IMR-90 (cell line): Measurements from ENCODE around the gene YPEL5. TPM values are rescaled to one million over a fixed set of nuclear protein-coding genes. Genes with fewer than 3 reads are reported as not detected.

Experiments used
- ATAC-seq: fragments of 200-7000 bp; cut with Tn5 transposase; 2 replicates; pipeline ENCODE4 v1.9.1; 2020; ENCODE audit warnings: low read depth, mild to moderate bottlenecking, moderate library complexity
- BruUV-seq: library from RNA; stranded (reverse); fragments of 400-500 nt; replicated peaks from 2 replicates; lab custom pipeline; 2021; lab: Mats Ljungman, UMichigan
- CTCF ChIA-PET: fragments of 300-600 bp; formaldehyde crosslinking; extraction: SDS; loops from one replicate; lab custom pipeline; 2021; ENCODE audit warnings: antibody characterized with exemption; lab: Yijun Ruan, JAX
- POLR2A ChIA-PET: fragments of 300-600 bp; sonication (Branson Sonifier 250); formaldehyde crosslinking; loops from one replicate; lab custom pipeline; 2022; ENCODE audit warnings: antibody characterized with exemption; ENCODE audit not compliant: unreplicated experiment; lab: Charles Lee
- DNase-seq: peaks from one replicate; pipeline ENCODE4 v3.0.0; 2013
- H2AFZ ChIP-seq: replicated peaks from 2 replicates; pipeline ENCODE3; 2013; ENCODE audit warnings: low read length, mild to moderate bottlenecking; ENCODE audit not compliant: poor library complexity
- H2AK5ac ChIP-seq: 2 replicates; pipeline ENCODE4 v1.6.1; 2013; ENCODE audit warnings: low read depth, low read length, inconsistent platforms
- H2AK9ac ChIP-seq: replicated peaks from 2 replicates; pipeline ENCODE3; 2013; ENCODE audit warnings: mild to moderate bottlenecking, low read depth, low read length, moderate library complexity; ENCODE audit not compliant: poor library complexity
- H2BK120ac ChIP-seq: 2 replicates; pipeline ENCODE4 v1.6.1; 2013; ENCODE audit warnings: low read depth, low read length, inconsistent platforms
- H2BK15ac ChIP-seq: 3 replicates; pipeline ENCODE4 v1.6.1; 2013; ENCODE audit warnings: low read depth, low read length, inconsistent platforms
- H2BK20ac ChIP-seq: 2 replicates; pipeline ENCODE4 v1.6.1; 2013; ENCODE audit warnings: low read depth, mild to moderate bottlenecking, inconsistent platforms, low read length, moderate library complexity
- H2BK5ac ChIP-seq: 2 replicates; pipeline ENCODE4 v1.6.1; 2013; ENCODE audit warnings: mild to moderate bottlenecking, low read depth, low read length, inconsistent platforms; ENCODE audit not compliant: poor library complexity, severe bottlenecking
- H3K14ac ChIP-seq: replicated peaks from 2 replicates; pipeline ENCODE4 v1.6.1; 2013; ENCODE audit warnings: low read depth, low read length, inconsistent platforms
- H3K18ac ChIP-seq: 2 replicates; pipeline ENCODE4 v1.6.1; 2013; ENCODE audit warnings: low read depth, low read length, control low read depth
- H3K23ac ChIP-seq: 2 replicates; pipeline ENCODE4 v1.6.1; 2013; ENCODE audit warnings: low read depth, low read length, inconsistent platforms
- H3K27ac ChIP-seq: 2 replicates; pipeline ENCODE4 v1.5.1; 2013; ENCODE audit warnings: mild to moderate bottlenecking, control low read depth, low read length; ENCODE audit not compliant: insufficient read depth
- H3K27me3 ChIP-seq: 2 replicates; pipeline ENCODE4 v1.6.1; 2013; ENCODE audit warnings: low read length; ENCODE audit not compliant: control insufficient read depth, insufficient read depth
- H3K36me3 ChIP-seq: 2 replicates; pipeline ENCODE4 v1.6.1; 2013; ENCODE audit warnings: low read length, mixed read lengths; ENCODE audit not compliant: control insufficient read depth, insufficient read depth
- H3K4ac ChIP-seq: 2 replicates; pipeline ENCODE4 v1.6.1; 2013; ENCODE audit warnings: low read depth, low read length, inconsistent platforms
- H3K4me1 ChIP-seq: 2 replicates; pipeline ENCODE4 v1.6.1; 2013; ENCODE audit warnings: low read length, mixed read lengths; ENCODE audit not compliant: control insufficient read depth, insufficient read depth
- H3K4me2 ChIP-seq: 2 replicates; pipeline ENCODE4 v1.6.1; 2013; ENCODE audit warnings: low read depth, mild to moderate bottlenecking, control low read depth, low read length, moderate library complexity
- H3K4me3 ChIP-seq: 2 replicates; pipeline ENCODE4 v1.5.1; 2013; ENCODE audit warnings: low read depth, mild to moderate bottlenecking, control low read depth, low read length, moderate library complexity; ENCODE audit not compliant: insufficient read depth
- H3K56ac ChIP-seq: 2 replicates; pipeline ENCODE4 v1.6.1; 2013; ENCODE audit warnings: low read length, inconsistent platforms; ENCODE audit not compliant: insufficient read depth; ENCODE audit errors: extremely low read depth
- H3K79me1 ChIP-seq, 2 experiments: 2 replicates each; pipeline ENCODE4 v1.6.1; 2013; ENCODE audit warnings: low read length in 2 of 2, inconsistent platforms in 1 of 2, low read depth in 1 of 2
- H3K9ac ChIP-seq: 2 replicates; pipeline ENCODE4 v1.6.1; 2013; ENCODE audit warnings: low read depth, low read length, control low read depth
- H3K9me1 ChIP-seq: 2 replicates; pipeline ENCODE4 v1.6.1; 2013; ENCODE audit warnings: low read length, inconsistent platforms; ENCODE audit not compliant: insufficient read depth
- H3K9me3 ChIP-seq: 2 replicates; pipeline ENCODE4 v1.6.1; 2013; ENCODE audit warnings: low read length; ENCODE audit not compliant: control insufficient read depth, insufficient read depth
- H4K20me1 ChIP-seq: 2 replicates; pipeline ENCODE4 v1.6.1; 2013; ENCODE audit warnings: low read length, inconsistent platforms; ENCODE audit not compliant: insufficient read depth
- H4K5ac ChIP-seq: 2 replicates; pipeline ENCODE4 v1.6.1; 2013; ENCODE audit warnings: mild to moderate bottlenecking, low read depth, low read length, control low read depth
- H4K8ac ChIP-seq, 2 experiments: 2 replicates each; pipeline ENCODE4 v1.6.1; 2013; ENCODE audit warnings: low read depth in 2 of 2, low read length in 2 of 2, control low read depth in 1 of 2, inconsistent platforms in 1 of 2
- H4K91ac ChIP-seq: 2 replicates; pipeline ENCODE4 v1.6.1; 2013; ENCODE audit warnings: low read depth, low read length, inconsistent platforms; ENCODE audit not compliant: insufficient read depth
- BHLHE40 ChIP-seq: fragments of 150-350 bp; IDR thresholded peaks from 2 replicates; pipeline ENCODE4 v1.6.1; 2016; ENCODE audit warnings: mild to moderate bottlenecking, low read depth, low read length
- MAFK ChIP-seq: IDR thresholded peaks from 2 replicates; pipeline ENCODE4 v1.6.1; 2012; ENCODE audit warnings: low read depth, low read length, improper control_type of control experiment
- MAZ ChIP-seq: IDR thresholded peaks from 2 replicates; pipeline ENCODE4 v1.6.1; 2012; ENCODE audit warnings: low read depth, mild to moderate bottlenecking, low read length, improper control_type of control experiment, moderate library complexity, borderline replicate concordance
- MXI1 ChIP-seq: IDR thresholded peaks from 2 replicates; pipeline ENCODE4 v1.6.1; 2012; ENCODE audit warnings: low read depth, mild to moderate bottlenecking, low read length, moderate library complexity, borderline replicate concordance
- RCOR1 ChIP-seq: IDR thresholded peaks from 2 replicates; pipeline ENCODE4 v1.6.1; 2012; ENCODE audit warnings: mild to moderate bottlenecking, low read length, improper control_type of control experiment; ENCODE audit not compliant: insufficient replicate concordance
- RFX5 ChIP-seq: IDR thresholded peaks from 2 replicates; pipeline ENCODE4 v1.8.0; 2012; ENCODE audit warnings: low read depth, mild to moderate bottlenecking, low read length, moderate library complexity
- SMC3 ChIP-seq: fragments of 150-350 bp; IDR thresholded peaks from 2 replicates; pipeline ENCODE4 v1.6.1; 2016; ENCODE audit warnings: low read depth, mild to moderate bottlenecking, antibody characterized with exemption, low read length, moderate library complexity
- WGBS, 2 experiments: methylation state at CpG; one replicate each; pipeline versions ENCODE4 v1.1.5 to v1.1.7; 2013; ENCODE audit warnings: missing lambda C conversion rate in 2 of 2; ENCODE audit not compliant: insufficient read length in 1 of 2; ENCODE audit errors: extremely low coverage in 2 of 2; 5-methylcytosine and 5-hydroxymethylcytosine counted together
- dilution Hi-C: fragments of 300-500 bp; cut with HindIII; formaldehyde crosslinking; loops from one replicate; pipeline ENCODE4 v1.14.3; 2018; ENCODE audit warnings: low sequenced_read_pairs; ENCODE audit not compliant: unreplicated experiment
- in situ Hi-C: fragments of 300-500 bp; cut with MboI; formaldehyde crosslinking; loops from 3 replicates; pipeline ENCODE4 v1.14.3; 2019; ENCODE audit warnings: low sequenced_read_pairs, inconsistent platforms, mixed read lengths
- intact Hi-C: fragments of 100-400 bp; cut with micrococcal nuclease; formaldehyde crosslinking; loops from 2 replicates; pipeline ENCODE4 v1.10.0; 2022
- polyA plus RNA-seq, 3 experiments: library from polyadenylated mRNA; depleted of rRNA; stranded (reverse); fragments of >200 nt; gene quantifications; 2 replicates each; pipeline ENCODE4 v1.2.3, GENCODE V29; 2012; ENCODE audit warnings: low replicate concordance in 1 of 3
- total RNA-seq: library from RNA; depleted of rRNA; stranded (reverse); fragments of >200 nt; gene quantifications from 2 replicates; pipeline ENCODE4 v1.2.3, GENCODE V29; 2012
- TF ChIP-seq, protein P1 (sequence below): fragments of 150-350 bp; IDR thresholded peaks from 2 replicates; pipeline ENCODE4 v1.6.1; 2016; ENCODE audit warnings: low read depth, mild to moderate bottlenecking, low read length, moderate library complexity, borderline replicate concordance
- TF ChIP-seq, protein P2 (sequence below): conservative IDR thresholded peaks from 2 replicates; pipeline ENCODE4 v1.5.1; 2012; ENCODE audit warnings: mild to moderate bottlenecking, low read depth, low read length, improper control_type of control experiment

YPEL5 gene
- total and polyA plus RNA-seq, 2 of the 4 experiments (the other 2 are of a cell fraction): 40.7 to 62.6 TPM

DNA sequence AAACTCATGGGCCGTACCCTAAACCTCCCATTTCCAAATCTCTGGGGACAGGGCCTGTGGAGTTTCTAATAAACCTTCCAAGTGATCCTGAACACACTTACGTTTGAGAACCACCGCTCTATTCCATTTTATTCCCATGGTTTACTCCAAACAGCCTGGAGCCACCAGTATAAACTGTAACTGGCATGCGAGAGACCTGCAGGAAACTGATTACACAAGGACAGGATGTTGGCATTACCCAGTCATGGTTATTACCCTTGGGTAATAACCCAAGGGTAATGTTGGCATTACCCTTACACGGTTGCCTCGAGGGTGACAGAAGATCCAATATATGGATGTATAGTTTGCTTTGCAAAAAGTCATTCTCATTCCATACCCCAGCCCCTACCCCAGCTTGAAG lies 37.0 kb upstream of the YPEL5 start:
- Histone ChIP-seq H4K5ac (no peak overlapping the region), H4K91ac (no peak overlapping the region), H2AK5ac (no peak overlapping the region), H4K8ac (no peak overlapping the region), H3K4me2 (no peak overlapping the region), H3K4me1 (peaks cover 11% of the 10 kb centered on the region), H2BK15ac (no peak overlapping the region; the same call in 2 of the 3 replicates), H4K20me1 (no peaks in the 10 kb centered on the region), H2BK20ac (peak overlapping the region; percentile 47; the same call in 1 of the 2 replicates), H3K14ac (no peak overlapping the region), H2AFZ (no peak overlapping the region), H3K56ac (no peak overlapping the region), H3K27me3 (no peaks in the 10 kb centered on the region), H3K4ac (no peak overlapping the region; the same call in 1 of the 2 replicates), H3K9me1 (peaks cover 4% of the 10 kb centered on the region), H2BK120ac (peak overlapping the region; percentile 16; the same call in 1 of the 2 replicates), H3K18ac (no peak overlapping the region), H3K27ac (no peak overlapping the region), H3K9ac (no peak overlapping the region), H2BK5ac (no peak overlapping the region), H2AK9ac (peak overlapping the region; percentile 39), H3K4me3 (no peak overlapping the region), H3K9me3 (no peaks in the 10 kb centered on the region), H3K23ac (no peak overlapping the region), H3K79me1 (no peaks in the 10 kb centered on the region), H3K36me3 (no peaks in the 10 kb centered on the region)
- no CpG with 5 or more reads among the region's 6 CpGs for WGBS, 2 experiments
- dilution Hi-C loops (no loop called here), intact Hi-C loops (no loop called here), in situ Hi-C loops (loop anchor here (10.0 kb wide), 1 partner anchor 185 kb away; the partner anchor contains the start of gene ALK)
- no TSS peak for BruUV-seq
- TF ChIP-seq RFX5 (no peak), BHLHE40 (no peak), MAFK (no peak), SMC3 (no peak), MXI1 (no peak), RCOR1 (no peak), MAZ (no peak)
- TF ChIP-seq, protein P1, sequence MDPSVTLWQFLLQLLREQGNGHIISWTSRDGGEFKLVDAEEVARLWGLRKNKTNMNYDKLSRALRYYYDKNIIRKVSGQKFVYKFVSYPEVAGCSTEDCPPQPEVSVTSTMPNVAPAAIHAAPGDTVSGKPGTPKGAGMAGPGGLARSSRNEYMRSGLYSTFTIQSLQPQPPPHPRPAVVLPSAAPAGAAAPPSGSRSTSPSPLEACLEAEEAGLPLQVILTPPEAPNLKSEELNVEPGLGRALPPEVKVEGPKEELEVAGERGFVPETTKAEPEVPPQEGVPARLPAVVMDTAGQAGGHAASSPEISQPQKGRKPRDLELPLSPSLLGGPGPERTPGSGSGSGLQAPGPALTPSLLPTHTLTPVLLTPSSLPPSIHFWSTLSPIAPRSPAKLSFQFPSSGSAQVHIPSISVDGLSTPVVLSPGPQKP: no peak
- TF ChIP-seq, protein P2, sequence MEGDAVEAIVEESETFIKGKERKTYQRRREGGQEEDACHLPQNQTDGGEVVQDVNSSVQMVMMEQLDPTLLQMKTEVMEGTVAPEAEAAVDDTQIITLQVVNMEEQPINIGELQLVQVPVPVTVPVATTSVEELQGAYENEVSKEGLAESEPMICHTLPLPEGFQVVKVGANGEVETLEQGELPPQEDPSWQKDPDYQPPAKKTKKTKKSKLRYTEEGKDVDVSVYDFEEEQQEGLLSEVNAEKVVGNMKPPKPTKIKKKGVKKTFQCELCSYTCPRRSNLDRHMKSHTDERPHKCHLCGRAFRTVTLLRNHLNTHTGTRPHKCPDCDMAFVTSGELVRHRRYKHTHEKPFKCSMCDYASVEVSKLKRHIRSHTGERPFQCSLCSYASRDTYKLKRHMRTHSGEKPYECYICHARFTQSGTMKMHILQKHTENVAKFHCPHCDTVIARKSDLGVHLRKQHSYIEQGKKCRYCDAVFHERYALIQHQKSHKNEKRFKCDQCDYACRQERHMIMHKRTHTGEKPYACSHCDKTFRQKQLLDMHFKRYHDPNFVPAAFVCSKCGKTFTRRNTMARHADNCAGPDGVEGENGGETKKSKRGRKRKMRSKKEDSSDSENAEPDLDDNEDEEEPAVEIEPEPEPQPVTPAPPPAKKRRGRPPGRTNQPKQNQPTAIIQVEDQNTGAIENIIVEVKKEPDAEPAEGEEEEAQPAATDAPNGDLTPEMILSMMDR: no peak
- DNase-seq (no peak), ATAC-seq (no peak)
- ChIA-PET POLR2A (no interaction called here), CTCF (interaction anchor here (0.5 kb wide), 1 partner anchor 1335 kb away, joined by 3 read pairs; no protein-coding TSS in a partner anchor)
